Thyroid gland (tissue), 4 donors: Measurements from ENCODE around the gene TPK1. TPM values are rescaled to one million over a fixed set of nuclear protein-coding genes. Genes with fewer than 3 reads are reported as not detected.
"Not testable (repeated sequence)": the region's sequence is repeated elsewhere in the genome, so short reads cannot be mapped to it uniquely, and the experiment has no call there.

Experiments used
- DNase-seq, 2 donors: peaks; one replicate each; pipeline ENCODE4 v3.0.0-alpha.2; 2019
- H3K27ac ChIP-seq, 3 donors: fragments of 200-600 bp; sonication (generic); 1 replicate in 2 of 3; 2 replicates in 1 of 3; pipeline ENCODE4 v1.5.1; 2016 to 2019; ENCODE audit warnings: mild to moderate bottlenecking in 1 of 3, moderate library complexity in 1 of 3
- H3K27me3 ChIP-seq: fragments of 200-600 bp; sonication (generic); one replicate; pipeline ENCODE4 v1.5.1; 2019
- H3K36me3 ChIP-seq, 2 donors: fragments of 200-600 bp; sonication (generic); one replicate each; pipeline ENCODE4 v1.5.1; 2016 to 2019
- H3K4me1 ChIP-seq, 2 donors: fragments of 200-600 bp; sonication (generic); one replicate each; pipeline ENCODE4 v1.5.1; 2017 to 2019
- H3K4me3 ChIP-seq, 3 donors: fragments of 200-600 bp; sonication (generic); replicated peaks in 1 of 3; 1 replicate in 2 of 3; 2 replicates in 1 of 3; pipeline ENCODE4 v1.5.1; 2016; ENCODE audit warnings: mild to moderate bottlenecking in 1 of 3
- H3K9me3 ChIP-seq: fragments of 200-600 bp; sonication (generic); one replicate; pipeline ENCODE4 v1.5.1; 2017
- CTCF ChIP-seq, 6 experiments: fragments of 200-600 bp in 3 of 6; fragments of 450-650 bp in 3 of 6; sonication (generic) in 3 of 6; IDR thresholded peaks; one replicate each; pipeline ENCODE4 v1.5.1; 2016 to 2019; ENCODE audit warnings: antibody characterized with exemption in 6 of 6, mild to moderate bottlenecking in 2 of 6, inconsistent platforms in 1 of 6, moderate library complexity in 1 of 6
- POLR2A ChIP-seq, 2 donors: fragments of 450-650 bp; IDR thresholded peaks; one replicate each; pipeline ENCODE4 v1.6.1; 2017; ENCODE audit warnings: antibody characterized with exemption in 2 of 2, mild to moderate bottlenecking in 2 of 2, moderate library complexity in 1 of 2
- WGBS, 2 donors: methylation state at CpG; one replicate each; pipeline ENCODE4 v1.1.5; 2017; 5-methylcytosine and 5-hydroxymethylcytosine counted together
- intact Hi-C: fragments of 100-400 bp; cut with DNase I; formaldehyde crosslinking; loops from one replicate; pipeline ENCODE4 v1.15.1; 2023
- total RNA-seq, 4 donors: library from RNA; depleted of rRNA; stranded (reverse); fragments of >200 nt; gene quantifications; one replicate each; pipeline ENCODE4 v1.2.3, GENCODE V29; 2016

TPK1 gene
- total RNA-seq, 4 donors from 2014 or later = 2.6 to 10.4 (median 6.2) TPM

- no peaks in the 10 kb centered on the region for H3K27me3 ChIP-seq
- no peaks in the 10 kb centered on the region for H3K36me3 ChIP-seq
- H3K4me1 ChIP-seq = no peaks in the 10 kb centered on the region
- TF ChIP-seq POLR2A (IDR thresholded peaks at IDR 0.05) = no peak
- no peak for TF ChIP-seq CTCF (IDR thresholded peaks at IDR 0.05)
- H3K9me3 ChIP-seq = no peaks in the 10 kb centered on the region
- intact Hi-C loops = no loop called here
- 92 to 97% methylated on average over 3 of the region's 3 CpGs for WGBS, 2 donors
- no peak for DNase-seq
- no peak overlapping the region for H3K27ac ChIP-seq
- H3K4me3 ChIP-seq = no peak overlapping the region
Measured at GRCh38 chr7:144575456-144575855, 260.4 kb downstream of the TPK1 start.

DNA sequence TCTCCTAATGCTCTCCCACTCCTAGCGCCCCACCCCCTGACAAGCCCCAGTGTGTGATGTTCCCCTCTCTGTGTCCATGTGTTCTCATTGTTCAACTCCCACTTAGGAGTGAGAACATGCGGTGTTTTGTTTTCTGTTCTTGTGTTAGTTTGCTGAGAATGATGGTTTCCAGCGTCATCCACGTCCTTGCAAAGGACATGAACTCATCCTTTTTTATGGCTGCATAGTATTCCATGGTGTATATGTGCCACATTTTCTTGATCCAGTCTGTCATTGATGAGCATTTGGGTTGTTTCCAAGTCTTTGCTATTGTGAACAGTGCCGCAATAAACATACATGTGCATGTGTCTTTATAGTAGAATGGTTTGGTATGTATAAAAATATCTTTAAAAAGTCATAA is 261.1 kb downstream of the TPK1 start:
- H3K36me3 ChIP-seq, H3K4me1 ChIP-seq, H3K27me3 ChIP-seq, DNase-seq, H3K4me3 ChIP-seq, intact Hi-C loops, H3K27ac ChIP-seq, H3K9me3 ChIP-seq: not testable (repeated sequence)
- WGBS, 2 donors = 84 to 85% methylated on average over 5 of the region's 5 CpGs

- Histone ChIP-seq H3K27ac (no peak overlapping the region), H3K4me3 (no peak overlapping the region), H3K9me3 (no peaks in the 10 kb centered on the region), H3K27me3 (no peaks in the 10 kb centered on the region), H3K36me3 (no peaks in the 10 kb centered on the region), H3K4me1 (no peaks in the 10 kb centered on the region)
- WGBS, 2 donors = 84 to 90% methylated on average over 3 of the region's 3 CpGs
- TF ChIP-seq CTCF (IDR thresholded peaks at IDR 0.05) (no peak), POLR2A (IDR thresholded peaks at IDR 0.05) (no peak)
- intact Hi-C loops = no loop called here
- no peak for DNase-seq
Measured at GRCh38 chr7:144568233-144568632, 267.6 kb downstream of the TPK1 start.

DNA sequence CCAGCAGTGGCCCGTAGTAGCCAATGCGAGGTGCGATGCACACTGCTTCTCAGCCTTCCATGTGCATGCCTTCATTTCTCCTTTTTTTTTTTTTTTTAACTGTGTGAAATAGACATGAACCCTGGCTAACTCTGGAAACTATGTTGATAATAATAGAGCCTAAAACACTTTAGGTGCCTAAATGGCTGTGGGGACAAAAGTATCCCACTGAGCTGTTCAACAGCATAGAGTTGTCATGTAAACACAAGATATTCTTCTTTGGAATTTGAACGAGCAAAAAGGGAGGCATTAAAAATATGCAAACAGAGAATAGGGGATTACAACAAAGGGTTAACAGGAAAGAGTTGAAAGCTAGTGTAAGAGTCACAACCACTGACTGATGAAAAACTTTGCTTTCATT is 270.3 kb downstream of the TPK1 start:
- no peak for DNase-seq
- WGBS, 2 donors = 81 to 85% methylated on average over 4 of the region's 4 CpGs
- TF ChIP-seq CTCF (IDR thresholded peaks at IDR 0.05) = no peak
- TF ChIP-seq POLR2A (IDR thresholded peaks at IDR 0.05) = no peak
- Histone ChIP-seq H3K9me3 (no peaks in the 10 kb centered on the region), H3K27ac (no peak overlapping the region), H3K4me1 (no peaks in the 10 kb centered on the region), H3K4me3 (no peak overlapping the region), H3K27me3 (no peaks in the 10 kb centered on the region), H3K36me3 (no peaks in the 10 kb centered on the region)
- intact Hi-C loops = no loop called here

GRCh38 chr7:144549861-144550260 is 286.0 kb downstream of the TPK1 start:
- intact Hi-C loops = no loop called here
- Histone ChIP-seq H3K27me3 (no peaks in the 10 kb centered on the region), H3K4me3 (no peak overlapping the region), H3K4me1 (no peaks in the 10 kb centered on the region), H3K36me3 (no peaks in the 10 kb centered on the region), H3K27ac (no peak overlapping the region), H3K9me3 (no peaks in the 10 kb centered on the region)
- WGBS, 2 donors = 86 to 94% methylated on average over 7 of the region's 7 CpGs
- no peak for DNase-seq
- TF ChIP-seq POLR2A (IDR thresholded peaks at IDR 0.05) (no peak), CTCF (IDR thresholded peaks at IDR 0.05) (no peak)

GRCh38 chr7:144548556-144548955 is 287.3 kb downstream of the TPK1 start:
- Histone ChIP-seq H3K9me3 (no peaks in the 10 kb centered on the region), H3K4me1 (no peaks in the 10 kb centered on the region), H3K36me3 (no peaks in the 10 kb centered on the region), H3K4me3 (no peak overlapping the region), H3K27me3 (no peaks in the 10 kb centered on the region), H3K27ac (no peak overlapping the region)
- TF ChIP-seq POLR2A (IDR thresholded peaks at IDR 0.05) (no peak), CTCF (IDR thresholded peaks at IDR 0.05) (no peak)
- no peak for DNase-seq
- intact Hi-C loops = no loop called here
- 93 to 99% methylated on average over 3 of the region's 3 CpGs for WGBS, 2 donors
